Myocyte (in vitro differentiated cells): ENCODE measurements around the gene CCL2. TPM values are rescaled to one million over a fixed set of nuclear protein-coding genes. Genes with fewer than 3 reads are reported as not detected.

Source experiments
- DNase-seq: peaks from one replicate; pipeline ENCODE4 v3.0.0-alpha.2; 2012; ENCODE audit warnings: low read depth
- total RNA-seq: library from RNA; depleted of rRNA; stranded (reverse); fragments of >200 nt; gene quantifications from 2 replicates; pipeline ENCODE4 v1.2.3, GENCODE V29; 2014

Gene CCL2
- total RNA-seq, 1 donor from 2014 or later, result 0.32 TPM

DNA sequence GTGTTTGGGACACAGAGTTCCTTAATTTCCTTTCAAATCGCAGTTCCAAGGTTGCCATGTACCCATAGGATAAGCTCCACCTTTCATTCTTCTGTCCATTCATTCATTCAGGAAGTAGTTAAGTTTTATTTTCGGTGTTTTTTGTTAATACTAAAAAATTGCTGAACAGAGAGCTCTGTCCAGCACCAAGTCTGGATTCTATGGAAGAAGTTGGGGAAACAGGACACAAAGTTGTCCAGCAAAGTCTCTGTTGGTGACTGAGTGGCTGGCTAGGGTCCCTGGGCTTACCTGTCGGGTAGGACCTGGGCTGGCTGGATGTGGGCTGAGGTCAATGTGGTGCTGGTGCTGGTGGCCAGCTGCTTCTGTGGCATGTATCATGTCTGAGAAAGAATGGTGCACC is 17.6 kb upstream of the CCL2 start:
- no peak for DNase-seq

DNA sequence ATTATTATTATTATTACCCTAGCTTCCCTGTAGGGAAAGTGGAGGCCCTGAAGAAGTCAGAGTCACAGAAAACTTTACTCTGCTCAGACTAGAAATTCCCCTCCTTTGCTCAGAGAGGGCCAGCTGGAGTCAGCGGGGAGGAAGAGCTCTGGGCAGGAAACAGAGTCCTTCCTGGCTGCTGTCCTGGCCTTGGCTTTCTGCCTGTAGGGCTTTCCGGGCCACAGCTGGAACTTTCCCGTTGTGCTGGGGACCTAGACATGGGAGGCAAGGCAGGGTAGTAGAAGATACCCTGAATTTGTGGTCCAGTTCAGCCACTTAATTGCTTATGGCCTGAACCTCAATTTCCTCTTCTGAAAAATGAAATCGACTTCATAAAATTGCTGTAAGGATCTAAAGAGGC is 14.0 kb upstream of the CCL2 start:
- DNase-seq, result no peak

DNA sequence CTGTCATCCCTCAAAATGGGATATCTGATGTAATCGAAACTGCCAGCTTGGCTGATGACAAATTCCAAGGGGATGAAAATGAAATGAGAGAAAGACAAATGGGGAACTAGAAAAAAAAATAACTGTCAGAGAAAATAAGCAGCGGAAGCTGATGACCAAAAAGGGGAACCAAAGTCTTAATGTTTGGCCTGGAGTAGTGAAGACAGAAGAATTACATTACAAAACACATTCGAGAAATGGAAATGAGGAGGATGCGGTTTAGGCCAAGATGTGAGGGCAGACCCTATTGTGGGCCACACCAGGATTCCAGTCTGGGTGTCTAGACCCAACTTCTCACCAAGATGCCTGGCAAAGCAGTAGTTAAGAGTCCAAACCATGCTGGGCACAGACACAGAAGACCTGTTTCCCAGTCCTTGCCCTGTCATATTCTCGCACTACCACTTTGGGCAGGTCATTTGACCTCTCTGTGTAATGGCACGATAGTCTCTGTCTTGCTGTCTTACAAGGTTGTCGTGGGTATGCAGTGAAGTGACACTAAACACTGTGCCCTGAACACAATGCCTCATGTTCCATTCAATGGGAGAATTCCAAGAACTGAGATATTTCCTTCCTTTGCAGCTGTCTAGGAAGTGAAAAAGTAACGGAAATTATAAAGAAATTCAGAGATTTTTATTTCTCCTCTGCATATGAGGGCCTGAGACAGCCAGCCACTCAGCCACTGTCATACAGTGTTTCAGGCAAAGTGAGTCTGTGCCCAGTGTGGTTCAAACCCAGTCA is 12.3 kb upstream of the CCL2 start:
- DNase-seq, result no peak

DNA sequence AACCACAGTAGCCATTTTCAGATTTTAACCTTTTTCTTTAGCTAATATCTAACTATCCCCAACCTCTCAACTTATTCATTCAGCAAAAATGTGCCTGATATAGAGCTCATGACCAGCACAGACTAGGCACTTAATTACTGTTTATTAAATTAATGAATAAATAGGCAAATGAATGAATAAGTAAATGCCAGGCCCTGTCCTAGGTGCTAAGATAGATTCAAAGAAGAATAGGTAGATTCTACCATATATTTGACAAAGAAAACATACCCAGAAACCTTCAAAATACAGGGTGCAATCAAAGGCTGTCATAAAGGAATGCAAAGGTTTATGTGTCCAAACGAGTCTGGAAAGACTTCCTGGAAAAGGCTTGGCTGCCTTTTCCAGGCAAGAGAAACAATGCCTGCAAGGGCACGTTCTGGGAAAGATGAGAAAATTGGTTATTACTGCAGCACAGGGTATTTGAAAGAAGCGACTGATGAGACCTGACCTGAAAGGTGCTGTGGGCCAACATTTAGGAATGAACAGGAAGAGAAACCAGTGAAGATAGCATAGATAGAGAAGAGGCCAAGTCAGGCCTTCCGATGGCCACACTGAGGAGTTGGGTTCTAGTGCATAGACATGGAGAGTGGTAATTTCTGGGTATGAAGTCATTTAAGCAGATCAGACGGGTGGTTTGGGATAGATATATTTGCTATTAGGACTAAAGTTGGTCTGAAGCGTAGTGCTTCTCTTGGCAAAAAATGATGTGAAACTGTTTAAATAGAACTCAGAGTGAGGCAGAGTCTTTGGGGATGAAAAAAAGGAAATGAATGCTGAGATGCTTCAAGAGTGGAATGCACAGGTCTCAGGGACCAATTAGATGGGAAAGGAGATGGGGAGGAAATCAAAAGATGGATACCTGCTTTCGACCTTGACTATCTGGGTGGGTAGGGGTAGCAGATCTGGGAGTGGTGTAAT is 11.4 kb upstream of the CCL2 start:
- no peak for DNase-seq

DNA sequence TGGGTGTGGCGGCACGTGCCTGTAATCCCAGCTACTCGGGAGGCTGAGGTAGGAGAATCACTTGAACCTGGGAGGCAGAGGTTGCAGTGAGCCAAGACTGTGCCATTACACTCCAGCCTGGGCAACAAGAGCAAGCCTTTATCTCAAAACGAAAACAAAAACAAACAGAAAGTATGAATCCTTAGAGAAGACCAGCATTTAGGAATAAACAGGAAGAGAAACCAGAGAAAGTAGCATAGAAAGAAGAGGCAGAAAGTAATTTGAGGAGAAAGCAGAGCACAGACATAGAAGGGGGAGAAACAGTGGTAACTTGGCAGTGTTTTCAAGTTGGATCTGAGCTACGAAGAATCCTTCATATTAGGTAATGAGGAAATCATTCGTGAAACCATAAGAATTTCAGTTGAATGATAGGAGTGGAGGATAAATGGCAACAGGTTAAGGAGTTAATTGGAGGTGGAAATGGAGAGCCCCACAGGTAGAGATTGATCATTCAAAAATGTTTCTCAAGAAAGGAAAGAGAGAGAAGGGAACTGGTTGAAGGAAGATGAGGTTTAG is 9.7 kb upstream of the CCL2 start:
- no peak for DNase-seq

DNA sequence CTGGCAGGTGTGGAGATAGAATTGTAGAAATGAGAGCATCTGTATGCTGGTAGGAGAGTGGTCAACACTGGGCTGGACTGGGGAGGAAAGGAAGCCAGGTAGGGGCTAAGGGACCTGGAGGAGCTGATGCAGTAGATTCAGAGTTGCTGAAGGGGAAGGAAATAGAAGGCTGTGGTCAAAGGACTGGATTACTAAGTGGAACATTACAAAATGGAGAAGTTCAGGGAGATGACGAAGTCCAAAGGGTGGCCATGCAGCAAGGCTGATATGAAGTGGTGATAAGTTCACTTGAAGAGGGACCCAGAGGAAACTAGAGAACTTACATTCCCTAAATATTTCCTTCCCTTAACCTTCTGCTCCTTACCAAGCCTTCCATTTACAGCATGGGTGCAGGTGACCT is 8.6 kb upstream of the CCL2 start:
- no peak for DNase-seq

DNA sequence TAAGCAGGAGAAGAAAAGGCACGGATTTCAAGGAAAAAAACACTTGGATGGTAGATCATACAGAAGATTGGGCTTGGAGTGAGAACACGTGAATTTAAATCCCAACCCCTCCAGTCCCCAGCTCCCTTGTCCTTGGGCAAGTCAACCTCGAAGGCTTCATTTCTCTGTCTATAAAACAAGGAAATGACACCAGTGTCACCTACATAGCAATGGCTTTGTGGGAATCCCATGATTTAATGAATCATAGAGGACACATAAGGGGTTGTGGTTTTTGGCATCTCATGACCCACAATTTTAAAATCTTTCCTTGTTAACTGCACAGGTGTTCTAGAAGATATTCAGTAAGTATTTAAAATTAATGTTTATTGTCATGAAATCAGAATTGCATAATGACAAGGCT is 8.2 kb upstream of the CCL2 start:
- no peak for DNase-seq

DNA sequence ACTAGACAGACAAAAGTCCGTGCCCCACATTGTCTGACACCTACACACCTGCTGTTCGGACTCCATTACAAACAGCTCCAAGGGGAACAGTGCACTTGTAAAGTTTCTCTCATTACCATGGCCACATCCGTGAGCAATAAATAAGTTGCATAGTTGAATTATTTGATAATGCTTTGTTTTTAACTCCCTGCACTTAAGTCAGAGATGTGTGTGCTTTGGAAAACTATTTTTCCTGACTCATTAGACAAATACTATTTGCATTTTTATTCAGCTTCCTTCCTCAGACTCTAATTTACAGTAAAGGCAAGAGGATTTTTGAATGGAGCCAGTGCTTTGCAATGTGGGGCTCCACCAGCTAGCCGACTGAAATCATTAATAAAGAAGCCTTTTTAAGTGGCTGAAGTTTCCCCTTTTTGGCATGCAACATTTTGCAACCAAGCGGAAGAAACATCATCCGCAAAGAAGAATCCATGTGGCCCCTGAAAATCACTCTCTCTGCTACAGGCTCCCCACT is 6.5 kb upstream of the CCL2 start:
- DNase-seq, result no peak

DNA sequence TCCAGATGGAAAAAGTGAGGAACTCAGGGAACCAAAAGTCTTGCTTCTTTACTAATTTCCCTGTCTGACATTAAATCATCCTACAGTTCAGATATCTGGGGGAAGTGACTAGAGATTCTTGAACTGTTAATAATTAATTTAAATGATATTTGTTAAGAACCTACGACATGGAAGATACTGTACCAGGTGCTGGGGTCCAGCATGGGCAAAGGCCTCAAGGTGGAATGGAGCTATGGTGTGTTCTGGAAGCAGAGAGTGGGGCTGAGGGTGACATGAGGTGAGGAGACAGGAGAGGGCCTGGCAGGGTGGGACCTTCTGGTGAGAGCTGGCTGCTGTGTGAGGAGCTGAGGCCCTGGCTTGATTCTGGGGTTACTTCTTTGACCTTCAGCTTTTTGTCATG is 6.0 kb upstream of the CCL2 start:
- no peak for DNase-seq

DNA sequence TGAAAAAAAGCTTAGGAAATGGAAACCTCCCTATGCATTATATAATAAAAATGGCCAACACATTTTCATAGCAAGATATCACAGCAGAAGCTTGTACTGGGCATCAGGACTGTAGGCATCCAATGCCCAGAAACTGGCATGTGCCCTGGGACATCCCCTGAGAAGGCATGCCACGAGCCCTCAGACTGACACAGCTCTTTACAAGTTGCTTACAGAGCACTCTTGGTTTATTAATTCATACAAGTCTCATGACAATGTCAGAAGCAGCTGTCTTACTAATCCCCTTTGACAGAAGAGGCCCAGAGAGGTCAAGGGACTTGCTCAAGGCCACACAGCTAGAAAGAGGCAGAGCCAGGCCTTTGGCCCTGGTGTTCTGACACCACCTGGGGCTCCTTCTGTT is 5.6 kb upstream of the CCL2 start:
- DNase-seq, result peak; percentile 8

DNA sequence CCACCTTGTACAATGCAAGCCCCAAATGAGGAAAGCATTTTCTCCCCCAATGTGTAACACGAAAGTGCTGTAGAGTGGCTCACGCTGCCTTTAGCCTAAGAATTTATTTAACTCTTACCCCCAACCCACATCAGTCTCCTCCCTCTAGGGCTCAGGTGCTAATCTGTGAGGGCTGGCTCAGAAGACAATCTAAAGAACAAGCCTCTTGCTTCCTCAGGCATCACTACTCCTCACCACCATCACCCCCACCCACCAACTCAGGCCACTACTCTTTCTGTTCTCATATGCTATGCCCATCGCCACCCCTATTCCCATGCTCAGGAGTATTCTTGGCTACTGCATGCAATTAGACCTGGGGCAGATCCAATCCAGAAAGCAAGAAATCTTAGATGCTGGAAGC is 3.9 kb upstream of the CCL2 start:
- DNase-seq, result no peak

DNA sequence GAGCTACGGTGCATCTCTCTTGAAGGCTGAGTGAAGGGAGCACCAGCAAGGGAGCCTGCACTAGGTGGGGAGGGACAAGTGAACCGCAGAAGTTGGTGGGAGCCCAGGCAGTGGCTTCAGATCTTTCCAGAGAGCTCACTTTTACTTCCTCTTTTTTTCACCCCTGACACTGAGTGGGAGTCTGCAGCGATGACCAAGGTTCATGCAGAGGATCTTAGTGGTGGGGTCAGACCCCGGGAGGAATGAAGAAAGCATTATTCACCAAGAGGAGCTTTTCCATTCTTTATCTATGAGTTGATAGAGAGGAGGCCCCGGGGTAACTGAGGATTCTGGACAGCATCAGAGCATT is 3.0 kb upstream of the CCL2 start:
- no peak for DNase-seq

DNA sequence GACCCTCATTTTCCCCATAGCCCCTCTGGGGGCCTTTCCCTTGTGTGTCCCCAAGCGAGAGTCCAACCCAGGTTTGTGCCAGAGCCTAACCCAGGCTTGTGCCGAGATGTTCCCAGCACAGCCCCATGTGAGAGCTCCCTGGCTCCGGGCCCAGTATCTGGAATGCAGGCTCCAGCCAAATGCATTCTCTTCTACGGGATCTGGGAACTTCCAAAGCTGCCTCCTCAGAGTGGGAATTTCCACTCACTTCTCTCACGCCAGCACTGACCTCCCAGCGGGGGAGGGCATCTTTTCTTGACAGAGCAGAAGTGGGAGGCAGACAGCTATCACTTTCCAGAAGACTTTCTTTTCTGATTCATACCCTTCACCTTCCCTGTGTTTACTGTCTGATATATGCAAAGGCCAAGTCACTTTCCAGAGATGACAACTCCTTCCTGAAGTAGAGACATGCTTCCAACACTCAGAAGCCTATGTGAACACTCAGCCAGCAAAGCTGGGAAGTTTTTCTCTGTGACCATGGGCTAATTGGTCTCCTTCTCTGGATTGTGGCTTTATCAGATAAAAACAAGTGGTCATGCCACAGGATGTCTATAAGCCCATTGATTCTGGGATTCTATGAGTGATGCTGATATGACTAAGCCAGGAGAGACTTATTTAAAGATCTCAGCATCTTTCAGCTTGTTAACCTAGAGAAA is 2.5 kb upstream of the CCL2 start:
- DNase-seq, result peak; percentile 51

DNA sequence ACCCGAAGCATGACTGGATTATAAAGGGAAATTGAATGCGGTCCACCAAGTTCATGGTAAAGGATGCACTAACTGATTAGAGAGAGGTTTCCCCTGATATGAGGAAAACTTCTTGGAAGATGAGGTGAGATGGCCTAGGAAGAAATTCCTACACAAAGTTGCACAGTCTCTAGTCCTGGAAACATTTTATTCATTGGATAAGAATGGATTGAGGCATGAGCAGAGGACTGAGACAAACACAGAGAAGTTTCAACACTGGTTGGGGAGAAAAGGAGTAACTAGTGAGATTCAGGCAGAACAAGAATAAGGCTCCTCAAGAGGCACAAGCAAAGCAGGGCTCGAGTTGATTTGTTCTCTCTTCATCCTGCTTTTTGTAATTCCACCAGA is 2.0 kb upstream of the CCL2 start:
- DNase-seq, result no peak

DNA sequence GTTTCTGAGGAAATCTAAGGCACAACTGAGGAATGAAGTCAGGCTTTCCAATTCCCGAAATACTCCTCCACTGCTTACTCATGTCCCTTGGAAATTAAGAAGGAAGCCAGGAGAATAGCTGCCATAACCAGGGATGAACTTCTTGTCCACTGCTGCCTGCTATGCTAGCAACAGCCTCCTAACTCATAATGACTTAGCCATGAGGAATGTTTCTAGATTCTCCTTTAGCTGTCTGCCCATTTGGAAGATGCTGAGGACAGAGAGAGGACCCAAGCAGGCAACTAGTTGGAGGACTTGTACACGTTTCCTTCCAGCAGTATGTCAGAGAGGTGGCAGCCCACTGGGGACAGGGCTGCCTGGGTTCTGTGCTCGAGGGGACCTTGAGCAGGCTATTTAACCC is 939 bp upstream of the CCL2 start:
- no peak for DNase-seq

DNA sequence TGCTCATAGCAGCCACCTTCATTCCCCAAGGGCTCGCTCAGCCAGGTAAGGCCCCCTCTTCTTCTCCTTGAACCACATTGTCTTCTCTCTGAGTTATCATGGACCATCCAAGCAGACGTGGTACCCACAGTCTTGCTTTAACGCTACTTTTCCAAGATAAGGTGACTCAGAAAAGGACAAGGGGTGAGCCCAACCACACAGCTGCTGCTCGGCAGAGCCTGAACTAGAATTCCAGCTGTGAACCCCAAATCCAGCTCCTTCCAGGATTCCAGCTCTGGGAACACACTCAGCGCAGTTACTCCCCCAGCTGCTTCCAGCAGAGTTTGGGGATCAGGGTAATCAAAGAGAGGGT is 272 bp downstream of the CCL2 start:
- no peak for DNase-seq

DNA sequence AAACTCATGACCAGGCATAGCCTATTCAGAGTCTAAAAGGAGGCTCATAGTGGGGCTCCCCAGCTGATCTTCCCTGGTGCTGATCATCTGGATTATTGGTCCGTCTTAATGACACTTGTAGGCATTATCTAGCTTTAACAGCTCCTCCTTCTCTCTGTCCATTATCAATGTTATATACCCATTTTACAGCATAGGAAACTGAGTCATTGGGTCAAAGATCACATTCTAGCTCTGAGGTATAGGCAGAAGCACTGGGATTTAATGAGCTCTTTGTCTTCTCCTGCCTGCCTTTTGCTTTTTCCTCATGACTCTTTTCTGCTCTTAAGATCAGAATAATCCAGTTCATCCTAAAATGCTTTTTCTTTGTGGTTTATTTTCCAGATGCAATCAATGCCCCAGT is 756 bp downstream of the CCL2 start:
- no peak for DNase-seq

DNA sequence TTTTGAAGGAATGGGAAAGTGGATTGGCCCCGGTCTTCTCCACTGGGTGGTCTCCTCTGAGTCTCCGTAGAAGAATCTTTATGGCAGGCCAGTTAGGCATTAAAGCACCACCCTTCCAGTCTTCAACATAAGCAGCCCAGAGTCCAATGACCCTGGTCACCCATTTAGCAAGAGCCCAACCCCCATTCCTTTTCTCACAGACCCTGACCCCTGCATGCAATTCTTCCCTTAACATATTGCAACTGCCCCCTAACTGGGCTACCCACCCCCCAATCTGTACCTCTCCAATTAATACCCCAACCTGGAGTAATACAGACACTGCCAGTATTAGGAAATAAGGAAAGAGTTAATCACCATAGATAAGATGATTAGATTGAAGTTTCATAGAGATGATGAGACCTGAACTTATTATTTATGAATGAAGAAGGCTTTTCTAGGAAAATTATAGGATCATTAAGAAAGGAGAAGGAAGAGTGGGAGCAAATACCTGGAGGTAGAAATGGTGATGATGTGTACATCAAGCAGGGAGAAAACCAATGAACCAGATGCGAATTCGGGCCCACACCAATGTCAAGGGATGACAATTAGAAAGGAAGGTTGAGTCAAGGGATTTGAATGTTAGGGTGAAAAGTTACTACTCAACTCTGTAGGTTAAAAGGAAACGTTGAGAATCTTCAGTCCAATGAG is 2.4 kb downstream of the CCL2 start:
- DNase-seq, result no peak

DNA sequence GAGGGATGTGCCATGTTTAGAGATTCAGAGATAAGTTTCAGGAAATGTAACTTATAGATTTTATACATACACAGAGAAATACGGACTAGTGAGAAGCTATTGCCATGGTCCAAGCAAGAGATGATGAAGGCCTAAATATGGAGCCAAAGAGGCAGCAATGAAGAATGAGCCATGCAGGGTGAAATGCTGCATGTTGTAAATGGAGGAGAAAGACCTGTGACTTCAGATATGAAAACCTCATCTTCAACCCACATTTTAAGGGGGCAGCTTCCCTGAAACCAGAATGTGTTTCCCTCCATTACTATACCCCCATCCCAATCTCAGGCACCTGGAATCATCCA is 2.9 kb downstream of the CCL2 start:
- DNase-seq, result no peak

DNA sequence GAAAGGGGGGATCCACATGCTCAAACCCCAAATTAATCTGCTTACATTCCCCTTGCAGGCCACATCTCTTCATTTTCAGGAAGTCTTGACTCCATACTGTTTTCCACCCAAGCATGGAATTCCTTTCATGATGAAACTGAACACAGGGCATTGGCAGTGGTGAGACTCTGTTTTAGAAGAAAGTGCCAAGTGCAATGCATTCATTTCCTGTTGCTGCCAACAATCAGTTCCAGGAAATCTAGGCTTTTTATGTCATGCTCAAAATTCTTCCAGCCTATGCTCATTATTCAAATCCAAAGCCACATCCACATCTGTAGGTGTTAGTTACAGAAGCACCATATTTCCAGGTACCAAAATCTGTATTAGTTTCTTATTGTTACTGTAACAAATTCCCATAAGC is 4.1 kb downstream of the CCL2 start:
- no peak for DNase-seq

DNA sequence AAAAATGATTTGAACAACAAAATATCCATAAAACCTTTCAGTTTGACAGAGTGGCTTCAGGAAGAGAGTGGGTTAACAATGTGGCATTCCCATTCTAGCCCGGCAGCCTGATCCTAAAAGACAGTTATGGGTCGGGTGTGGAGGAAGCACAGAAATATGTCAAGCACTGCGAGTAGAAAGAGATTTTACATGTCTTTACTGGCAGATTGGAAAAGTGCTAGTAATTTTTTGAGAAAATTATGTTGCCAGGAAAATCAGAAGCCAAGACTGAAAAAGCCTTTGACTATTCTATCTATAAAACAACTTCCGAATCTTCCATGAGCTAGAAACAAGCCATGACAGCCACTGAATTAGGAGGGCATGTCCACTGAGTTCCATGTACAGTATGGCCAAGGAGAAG is 5.8 kb downstream of the CCL2 start:
- DNase-seq, result no peak
